H1 (cell line): ENCODE results near the gene DCDC2. TPM values are rescaled to one million over a fixed set of nuclear protein-coding genes. Genes with fewer than 3 reads are reported as not detected.

Experiments
- CTCF ChIA-PET: fragments of 300-600 bp; sonication (Branson Sonifier 250); formaldehyde crosslinking; loops from one replicate; lab custom pipeline; 2021; ENCODE audit not compliant: partially characterized antibody; lab: Charles Lee
- POLR2A ChIA-PET: fragments of 300-600 bp; sonication (Branson Sonifier 250); formaldehyde crosslinking; loops from one replicate; lab custom pipeline; 2021; ENCODE audit warnings: inconsistent platforms; ENCODE audit not compliant: partially characterized antibody; lab: Charles Lee
- DNase-seq, 2 experiments: peaks; one replicate each; pipeline versions ENCODE4 v3.0.0 to v3.0.0-alpha.2; 2010 to 2022; ENCODE audit warnings: low spot score in 2 of 2, low read depth in 1 of 2, mixed read lengths in 1 of 2
- FAIRE-seq: peaks from 2 replicates; lab custom pipeline; 2011; peaks lifted over from hg19 to GRCh38; lab: Jason Lieb, UNC
- H2AFZ ChIP-seq: 2 replicates; pipeline ENCODE4 v1.8.1; 2012; ENCODE audit warnings: low read length, inconsistent platforms
- H2AK5ac ChIP-seq: 2 replicates; pipeline ENCODE4 v1.6.1; 2013; ENCODE audit warnings: low read depth, low read length
- H2BK120ac ChIP-seq: replicated peaks from 2 replicates; pipeline ENCODE3; 2013; ENCODE audit warnings: low read depth, low read length, inconsistent platforms
- H2BK12ac ChIP-seq: 2 replicates; pipeline ENCODE4 v1.6.1; 2013; ENCODE audit warnings: low read depth, low read length
- H2BK15ac ChIP-seq: 2 replicates; pipeline ENCODE4 v1.6.1; 2013; ENCODE audit warnings: low read length
- H2BK20ac ChIP-seq: 2 replicates; pipeline ENCODE4 v1.6.1; 2013; ENCODE audit warnings: low read length
- H2BK5ac ChIP-seq: 2 replicates; pipeline ENCODE4 v1.6.1; 2013; ENCODE audit warnings: low read depth, low read length
- H3K14ac ChIP-seq: 2 replicates; pipeline ENCODE4 v1.6.1; 2013; ENCODE audit warnings: inconsistent platforms; ENCODE audit not compliant: insufficient read length
- H3K18ac ChIP-seq: 2 replicates; pipeline ENCODE4 v1.6.1; 2013; ENCODE audit warnings: low read length; ENCODE audit errors: extremely low read depth
- H3K23ac ChIP-seq: 2 replicates; pipeline ENCODE4 v1.6.1; 2013; ENCODE audit warnings: inconsistent platforms; ENCODE audit not compliant: insufficient read length
- H3K23me2 ChIP-seq: 2 replicates; pipeline ENCODE4 v1.6.1; 2013; ENCODE audit warnings: low read depth, low read length
- H3K27ac ChIP-seq: 2 replicates; pipeline ENCODE4 v1.6.1; 2011; ENCODE audit warnings: low read depth, low read length, inconsistent platforms
- H3K27me3 ChIP-seq, 4 experiments: replicated peaks in 1 of 4; 1 replicate in 1 of 4; 2 replicates in 3 of 4; pipeline versions ENCODE4 v1.6.1 to v1.8.1; 2011 to 2013; ENCODE audit warnings: low read length in 3 of 4, mild to moderate bottlenecking in 3 of 4, inconsistent platforms in 2 of 4, mixed read lengths in 2 of 4, moderate library complexity in 1 of 4; ENCODE audit not compliant: control insufficient read depth in 3 of 4, insufficient read depth in 3 of 4; ENCODE audit errors: extremely low read depth in 1 of 4
- H3K36me3 ChIP-seq, 4 experiments: 2 replicates each; pipeline versions ENCODE4 v1.6.1 to v1.8.1; 2011 to 2013; ENCODE audit warnings: mild to moderate bottlenecking in 4 of 4, low read length in 3 of 4, moderate library complexity in 2 of 4, control low read depth in 1 of 4, inconsistent platforms in 1 of 4; ENCODE audit not compliant: insufficient read depth in 4 of 4, control insufficient read depth in 2 of 4
- H3K4ac ChIP-seq: replicated peaks from 2 replicates; pipeline ENCODE3; 2013; ENCODE audit warnings: low read length, low read depth, mixed read lengths, inconsistent platforms; ENCODE audit not compliant: insufficient read length
- H3K4me1 ChIP-seq, 4 experiments: replicated peaks in 1 of 4; 1 replicate in 1 of 4; 2 replicates in 3 of 4; pipeline versions ENCODE4 v1.6.1 to v1.8.1; 2011 to 2013; ENCODE audit warnings: low read length in 3 of 4, inconsistent platforms in 2 of 4, mixed read lengths in 1 of 4; ENCODE audit not compliant: insufficient read depth in 4 of 4, control insufficient read depth in 3 of 4
- H3K4me2 ChIP-seq, 2 experiments: 2 replicates each; pipeline versions ENCODE4 v1.6.1 to v1.8.1; 2011 to 2013; ENCODE audit warnings: low read depth in 2 of 2, low read length in 2 of 2, control low read depth in 1 of 2, inconsistent platforms in 1 of 2, mild to moderate bottlenecking in 1 of 2; ENCODE audit not compliant: insufficient read depth in 1 of 2
- H3K4me3 ChIP-seq, 4 experiments: fragments of 200-600, 300-600 bp in 1 of 4; sonication (generic), shearing (Covaris generic), sonication (Bioruptor Twin) in 1 of 4; 2 replicates each; pipeline versions ENCODE4 v1.5.1 to v1.8.1; 2011 to 2016; ENCODE audit warnings: low read length in 4 of 4, low read depth in 3 of 4, control low read depth in 2 of 4, inconsistent platforms in 2 of 4, mild to moderate bottlenecking in 2 of 4, mixed read lengths in 1 of 4, moderate library complexity in 1 of 4; ENCODE audit not compliant: insufficient read depth in 2 of 4; ENCODE audit errors: extremely low read depth in 1 of 4
- H3K56ac ChIP-seq: replicated peaks from 2 replicates; pipeline ENCODE3; 2013; ENCODE audit warnings: low read depth, mild to moderate bottlenecking, mixed read lengths, low read length, inconsistent platforms; ENCODE audit not compliant: insufficient read length
- H3K79me1 ChIP-seq: 2 replicates; pipeline ENCODE4 v1.6.1; 2013; ENCODE audit warnings: low read depth, low read length, control low read depth
- H3K79me2 ChIP-seq, 2 experiments: 2 replicates each; pipeline versions ENCODE4 v1.6.1 to v1.8.1; 2012 to 2013; ENCODE audit warnings: low read length in 2 of 2, mild to moderate bottlenecking in 2 of 2, inconsistent platforms in 1 of 2; ENCODE audit not compliant: insufficient read depth in 2 of 2, control insufficient read depth in 1 of 2
- H3K9ac ChIP-seq, 4 experiments: replicated peaks in 1 of 4; 1 replicate in 1 of 4; 2 replicates in 3 of 4; pipeline versions ENCODE4 v1.6.1 to v1.8.1; 2011 to 2013; ENCODE audit warnings: low read depth in 3 of 4, low read length in 3 of 4, control low read depth in 2 of 4, mild to moderate bottlenecking in 2 of 4, moderate library complexity in 2 of 4, inconsistent platforms in 1 of 4; ENCODE audit errors: extremely low read depth in 1 of 4
- H3K9me3 ChIP-seq, 2 experiments: 2 replicates each; pipeline versions ENCODE4 v1.6.1 to v1.8.1; 2012 to 2013; ENCODE audit warnings: mild to moderate bottlenecking in 2 of 2, moderate library complexity in 2 of 2, control low read depth in 1 of 2, inconsistent platforms in 1 of 2, low read depth in 1 of 2, low read length in 1 of 2, mixed read lengths in 1 of 2; ENCODE audit not compliant: insufficient read depth in 2 of 2
- H4K20me1 ChIP-seq, 2 experiments: replicated peaks in 1 of 2; 2 replicates each; pipeline versions ENCODE3 to v1.8.1; 2011 to 2013; ENCODE audit warnings: inconsistent platforms in 2 of 2, low read length in 2 of 2, mild to moderate bottlenecking in 1 of 2; ENCODE audit not compliant: insufficient read depth in 2 of 2, control insufficient read depth in 1 of 2
- H4K5ac ChIP-seq: 2 replicates; pipeline ENCODE4 v1.6.1; 2013; ENCODE audit warnings: low read length, low read depth, mixed read lengths, inconsistent platforms; ENCODE audit not compliant: insufficient read length
- H4K8ac ChIP-seq: 2 replicates; pipeline ENCODE4 v1.8.0; 2013; ENCODE audit warnings: mild to moderate bottlenecking, moderate library complexity, low read length, inconsistent platforms; ENCODE audit not compliant: insufficient read depth; ENCODE audit errors: extremely low read depth
- H4K91ac ChIP-seq: replicated peaks from 2 replicates; pipeline ENCODE3; 2013; ENCODE audit warnings: low read length, mixed read lengths, inconsistent platforms; ENCODE audit not compliant: insufficient read length
- KDM5A ChIP-seq: fragments of 200-600 bp; IDR thresholded peaks from 2 replicates; pipeline ENCODE4 v1.7.1; 2012; ENCODE audit warnings: mild to moderate bottlenecking, low read length, inconsistent platforms, mixed read lengths
- PHF8 ChIP-seq: fragments of 200-600 bp; sonication (generic); conservative IDR thresholded peaks from 2 replicates; pipeline ENCODE4 v1.7.1; 2012; ENCODE audit warnings: low read depth, mild to moderate bottlenecking, inconsistent platforms, low read length, moderate library complexity
- POLR2AphosphoS5 ChIP-seq: IDR thresholded peaks from 2 replicates; pipeline ENCODE4 v1.6.1; 2011; ENCODE audit warnings: low read depth, low read length
- WGBS, 2 experiments: shearing (Covaris generic) in 1 of 2; methylation state at CpG; one replicate each; pipeline versions ENCODE4 v1.1.6 to v1.1.7; 2013 to 2015; ENCODE audit warnings: low lambda C conversion rate in 2 of 2, mixed read lengths in 2 of 2, inconsistent platforms in 1 of 2, low coverage in 1 of 2, missing lambda C conversion rate in 1 of 2; ENCODE audit not compliant: insufficient replicate concordance in 2 of 2, insufficient coverage in 1 of 2, insufficient read length in 1 of 2; ENCODE audit errors: extremely low coverage in 1 of 2, missing lambda C conversion rate in 1 of 2; 5-methylcytosine and 5-hydroxymethylcytosine counted together
- polyA plus RNA-seq, 7 experiments: library from polyadenylated mRNA; depleted of rRNA in 3 of 7; stranded (reverse) in 5 of 7; unstranded in 2 of 7; fragments of >200 nt in 5 of 7; fragments of 200-250 nt in 2 of 7; gene quantifications; 1 replicate in 5 of 7; 2 replicates in 1 of 7; 4 replicates in 1 of 7; pipeline versions ENCODE4 v1.2.1 to v1.2.3, GENCODE V29; 2011 to 2013; ENCODE audit warnings: missing spikeins in 2 of 7, mixed read lengths in 2 of 7
- total RNA-seq: library from RNA; stranded (reverse); fragmentation: NEBNext Ultra II Directional; extraction: Animal tissue kit (Norgen Biotek cat#: 25700); gene quantifications from 2 replicates; pipeline ENCODE4 v1.2.1, GENCODE V29; 2021
- TF ChIP-seq, protein P1 (sequence below): IDR thresholded peaks from 2 replicates; pipeline ENCODE4 v1.6.1; 2011; ENCODE audit warnings: low read length, improper control_type of control experiment

Gene DCDC2
- total and polyA plus RNA-seq, 2 of the 8 experiments (the other 6 are each of a cell fraction or from before 2014, with no cell fraction given), result 0.03 to 0.15 TPM

DNA sequence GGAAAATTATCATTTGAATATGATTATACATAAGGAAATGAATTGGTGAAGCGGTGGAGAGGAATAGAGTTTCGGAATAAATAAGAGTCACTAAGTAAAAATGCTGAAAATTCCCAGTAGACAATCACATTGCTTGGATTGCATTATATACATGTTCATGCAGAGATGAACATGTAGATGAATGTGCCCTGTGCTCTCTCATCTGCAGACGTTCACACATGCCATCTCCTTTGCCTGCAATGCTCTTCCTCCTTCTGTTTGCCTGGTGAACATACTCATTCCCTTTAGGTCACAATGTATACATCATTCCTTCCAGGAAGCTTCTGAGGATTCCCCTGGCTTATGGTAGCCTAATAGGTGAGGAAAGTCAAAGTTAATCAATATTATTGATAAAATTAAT lies 17.9 kb downstream of the DCDC2 start:
- H4K91ac ChIP-seq, result no peak overlapping the region
- H3K23ac ChIP-seq, result no peak overlapping the region
- H2BK120ac ChIP-seq, result no peak overlapping the region
- no peak overlapping the region for H2AK5ac ChIP-seq
- no peak overlapping the region for H3K4ac ChIP-seq
- H3K18ac ChIP-seq, result no peak overlapping the region
- no peaks in the 10 kb centered on the region for H3K79me2 ChIP-seq
- DNase-seq (no peak), FAIRE-seq (no peak)
- no peak overlapping the region for H3K9ac ChIP-seq
- WGBS, 2 experiments, result 67 to 100% methylated on average over 2 to 3 of the region's 3 CpGs
- no peak overlapping the region for H3K4me3 ChIP-seq
- no peak overlapping the region for H2BK5ac ChIP-seq
- no peak overlapping the region for H4K5ac ChIP-seq
- H2AFZ ChIP-seq, result no peak overlapping the region
- H4K8ac ChIP-seq, result no peak overlapping the region
- H2BK15ac ChIP-seq, result no peak overlapping the region
- no peaks in the 10 kb centered on the region for H4K20me1 ChIP-seq
- CTCF ChIA-PET, result interaction anchor here (0.5 to 0.7 kb wide), 2 partner anchors 57 to 296 kb away, joined by 3 read pairs; no protein-coding TSS in a partner anchor
- H2BK20ac ChIP-seq, result no peak overlapping the region
- no peak overlapping the region for H3K4me2 ChIP-seq
- no peaks in the 10 kb centered on the region for H3K36me3 ChIP-seq
- POLR2A ChIA-PET, result no interaction called here
- peaks cover 6 to 7% of the 10 kb centered on the region in 2 experiments; a peak in 2 of 4 replicates for H3K9me3 ChIP-seq
- no peak overlapping the region for H3K56ac ChIP-seq
- H3K4me1 ChIP-seq, result no peaks in the 10 kb centered on the region
- H3K27ac ChIP-seq, result no peak overlapping the region
- no peak overlapping the region for H2BK12ac ChIP-seq
- H3K27me3 ChIP-seq, result no peaks in the 10 kb centered on the region
- no peak overlapping the region for H3K14ac ChIP-seq
- no peaks in the 10 kb centered on the region for H3K23me2 ChIP-seq
- no peaks in the 10 kb centered on the region for H3K79me1 ChIP-seq
- TF ChIP-seq PHF8, result no peak
- TF ChIP-seq KDM5A, result no peak
- TF ChIP-seq, protein P1, sequence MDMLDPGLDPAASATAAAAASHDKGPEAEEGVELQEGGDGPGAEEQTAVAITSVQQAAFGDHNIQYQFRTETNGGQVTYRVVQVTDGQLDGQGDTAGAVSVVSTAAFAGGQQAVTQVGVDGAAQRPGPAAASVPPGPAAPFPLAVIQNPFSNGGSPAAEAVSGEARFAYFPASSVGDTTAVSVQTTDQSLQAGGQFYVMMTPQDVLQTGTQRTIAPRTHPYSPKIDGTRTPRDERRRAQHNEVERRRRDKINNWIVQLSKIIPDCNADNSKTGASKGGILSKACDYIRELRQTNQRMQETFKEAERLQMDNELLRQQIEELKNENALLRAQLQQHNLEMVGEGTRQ, result no peak
- no peak for TF ChIP-seq POLR2AphosphoS5
